Measurements from ENCODE around the gene KRT78.

DNA sequence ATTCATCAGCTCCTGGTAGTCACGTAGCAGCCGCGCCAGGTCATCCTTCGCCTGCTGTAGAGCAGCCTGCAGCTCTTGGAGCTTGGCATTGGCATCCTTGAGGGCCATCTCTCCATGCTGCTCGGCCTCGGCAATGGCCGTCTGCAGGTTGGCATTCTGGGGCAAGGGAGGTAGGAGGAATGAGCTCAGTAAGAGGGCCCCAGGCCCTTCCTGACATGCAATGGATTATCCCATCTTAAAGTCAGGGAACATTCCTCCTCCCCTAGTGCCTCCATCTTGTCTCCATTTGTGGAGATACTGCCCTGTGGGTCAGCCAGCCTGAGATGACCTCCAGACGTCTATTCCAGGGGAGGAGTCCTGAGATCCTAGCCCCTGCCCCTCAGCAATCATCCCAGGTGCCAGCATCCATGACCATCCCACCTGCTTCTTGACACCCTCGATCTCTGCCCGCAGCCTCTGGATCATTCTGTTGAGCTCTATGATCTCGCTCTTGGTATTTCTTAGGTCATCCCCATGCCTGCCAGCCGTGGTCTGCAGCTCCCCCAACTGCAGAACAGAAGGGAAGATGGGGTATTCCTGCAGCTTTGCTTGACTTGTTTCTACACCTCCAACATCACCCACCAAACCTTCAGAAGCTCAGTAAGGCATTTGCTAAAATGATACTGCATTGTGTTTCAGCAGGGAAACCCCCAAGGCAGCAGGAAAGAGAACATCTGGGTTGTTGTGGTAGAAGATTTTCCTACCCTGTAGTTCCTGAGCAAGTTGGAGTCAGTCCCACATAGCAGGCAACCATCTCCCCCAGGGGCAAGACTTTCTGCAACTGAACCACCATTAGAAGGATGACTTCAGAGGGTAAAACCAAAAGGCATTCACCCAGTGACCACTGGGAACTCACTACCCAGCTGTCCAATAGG is 57.3 kb downstream of the KRT78 start:
- no peak for TF ChIP-seq GATA3 (IDR thresholded peaks at IDR 0.05; ENCODE audit: low read depth, low read length)
- TF ChIP-seq GATA2 (IDR thresholded peaks at IDR 0.05; ENCODE audit: low read depth, low read length) = no peak

Data from SH-SY5Y (cell line).